ENCODE results near the gene OR10H4. TPM values are rescaled to one million over a fixed set of nuclear protein-coding genes. Genes with fewer than 3 reads are reported as not detected.

OR10H4 gene
- total and polyA plus RNA-seq, 2 of the 8 experiments (the other 6 are each of a cell fraction or from before 2014, with no cell fraction given), result not detected

DNA sequence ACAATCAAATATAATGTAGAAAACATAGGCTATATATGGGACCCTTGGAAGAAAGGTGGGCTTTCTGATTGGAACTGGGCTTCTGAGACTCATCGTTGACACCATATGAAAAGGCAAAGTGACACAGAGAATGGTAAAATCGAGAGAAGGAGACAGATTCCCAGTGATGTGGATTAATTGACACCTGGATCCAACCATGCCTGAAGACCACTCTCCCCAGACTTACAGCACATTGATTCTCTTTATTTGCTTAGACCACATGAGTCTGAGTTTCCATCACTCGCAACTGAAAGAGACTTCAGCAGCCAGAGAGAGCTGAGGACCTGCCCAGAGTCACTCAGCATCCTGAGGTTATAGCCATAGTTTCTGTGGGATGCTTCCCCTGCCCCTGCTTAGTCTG, 20.5 kb upstream of the OR10H4 start:
- ChIA-PET CTCF (ENCODE audit: partially characterized antibody) (no interaction called here), POLR2A (ENCODE audit: partially characterized antibody) (no interaction called here)
- no peak for DNase-seq (ENCODE audit: low read depth in 1 of 2, low spot score in 2 of 2)

More for the DNA sequence above, 20.5 kb upstream of the OR10H4 start:
- no peaks in the 10 kb centered on the region for H3K27me3 ChIP-seq (replicated peaks in 1 of 4; ENCODE audit: control insufficient read depth in 3 of 4, extremely low read depth in 1 of 4, insufficient read depth in 3 of 4, low read length in 3 of 4)
- H2BK5ac ChIP-seq (ENCODE audit: low read depth, low read length), result no peak overlapping the region
- no peak for FAIRE-seq
- H3K14ac ChIP-seq (ENCODE audit: insufficient read length), result no peak overlapping the region
- no peak overlapping the region for H3K9ac ChIP-seq (replicated peaks in 1 of 4; ENCODE audit: extremely low read depth in 1 of 4, low read depth in 3 of 4, low read length in 3 of 4)
- no peak overlapping the region for H4K5ac ChIP-seq (ENCODE audit: insufficient read length, low read depth, low read length)
- H3K4me3 ChIP-seq (ENCODE audit: extremely low read depth in 1 of 4, insufficient read depth in 2 of 4, low read depth in 3 of 4, low read length in 4 of 4), result no peak overlapping the region
- no peaks in the 10 kb centered on the region for H3K23me2 ChIP-seq (ENCODE audit: low read depth, low read length)
- H2BK15ac ChIP-seq (ENCODE audit: low read length), result no peak overlapping the region
- no peak overlapping the region for H2AFZ ChIP-seq (ENCODE audit: low read length)
- H4K20me1 ChIP-seq (replicated peaks in 1 of 2; ENCODE audit: control insufficient read depth in 1 of 2, insufficient read depth in 2 of 2, low read length in 2 of 2), result no peaks in the 10 kb centered on the region
- H2BK20ac ChIP-seq (ENCODE audit: low read length), result no peak overlapping the region
- no peak overlapping the region for H3K23ac ChIP-seq (ENCODE audit: insufficient read length)
- no peak overlapping the region for H3K4me2 ChIP-seq (ENCODE audit: insufficient read depth in 1 of 2, low read depth in 2 of 2, low read length in 2 of 2)
- H3K18ac ChIP-seq (ENCODE audit: extremely low read depth, low read length), result no peak overlapping the region
- H4K8ac ChIP-seq (ENCODE audit: extremely low read depth, insufficient read depth, low read length), result no peak overlapping the region
- no peak overlapping the region for H2BK120ac ChIP-seq (replicated peaks; ENCODE audit: low read depth, low read length)
- no peak overlapping the region for H3K27ac ChIP-seq (ENCODE audit: low read depth, low read length)
- no peak for TF ChIP-seq RFX5 (IDR thresholded peaks at IDR 0.05; ENCODE audit: borderline replicate concordance, low read depth, low read length)
- no peak for TF ChIP-seq KDM5A (IDR thresholded peaks at IDR 0.05; ENCODE audit: low read length)
- no peak for TF ChIP-seq CEBPB (IDR thresholded peaks at IDR 0.05; ENCODE audit: low read depth, low read length)
- TF ChIP-seq CHD1 (IDR thresholded peaks at IDR 0.05; ENCODE audit: low read depth, low read length), result no peak
- no peak for TF ChIP-seq SP2 (IDR thresholded peaks at IDR 0.05; ENCODE audit: low read length)
- TF ChIP-seq, protein P1, sequence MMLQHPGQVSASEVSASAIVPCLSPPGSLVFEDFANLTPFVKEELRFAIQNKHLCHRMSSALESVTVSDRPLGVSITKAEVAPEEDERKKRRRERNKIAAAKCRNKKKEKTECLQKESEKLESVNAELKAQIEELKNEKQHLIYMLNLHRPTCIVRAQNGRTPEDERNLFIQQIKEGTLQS (IDR thresholded peaks at IDR 0.05; ENCODE audit: insufficient read depth, low read depth, low read length), result no peak
- TF ChIP-seq TAF7 (optimal IDR thresholded peaks at IDR 0.05; ENCODE audit: borderline replicate concordance, low read depth, low read length), result no peak
- TF ChIP-seq TCF12 (IDR thresholded peaks at IDR 0.05; ENCODE audit: low read depth, low read length), result no peak
- TF ChIP-seq HDAC2 (IDR thresholded peaks at IDR 0.05; ENCODE audit: borderline replicate concordance in 1 of 2, low read depth in 2 of 2, low read length in 2 of 2), result no peak
- no peak for TF ChIP-seq SIRT6 (IDR thresholded peaks at IDR 0.05; ENCODE audit: low read length)
- no peak for TF ChIP-seq SIX5 (IDR thresholded peaks at IDR 0.05; ENCODE audit: low read depth, low read length)
- H3K4me1 ChIP-seq (replicated peaks in 1 of 4; ENCODE audit: control insufficient read depth in 3 of 4, insufficient read depth in 4 of 4, low read length in 3 of 4), result no peaks in the 10 kb centered on the region
- H2BK12ac ChIP-seq (ENCODE audit: low read depth, low read length), result no peak overlapping the region
- H2AK5ac ChIP-seq (ENCODE audit: low read depth, low read length), result no peak overlapping the region
- 79% methylated on average over 3 of the region's 3 CpGs; no CpG with 5 or more reads in 1 of the 2 experiments for WGBS, 2 experiments (ENCODE audit: extremely low coverage in 1 of 2, insufficient coverage in 1 of 2, insufficient read length in 1 of 2, insufficient replicate concordance in 2 of 2, low coverage in 1 of 2, low lambda C conversion rate in 2 of 2, missing lambda C conversion rate in 1 of 2)
- H3K79me2 ChIP-seq (ENCODE audit: control insufficient read depth in 1 of 2, insufficient read depth in 2 of 2, low read length in 2 of 2), result no peaks in the 10 kb centered on the region
- peaks cover 65 to 80% of the 10 kb centered on the region in 2 experiments for H3K9me3 ChIP-seq (ENCODE audit: insufficient read depth in 2 of 2, low read depth in 1 of 2, low read length in 1 of 2)
- H3K56ac ChIP-seq (replicated peaks; ENCODE audit: insufficient read length, low read depth, low read length), result no peak overlapping the region
- no peak overlapping the region for H3K4ac ChIP-seq (replicated peaks; ENCODE audit: insufficient read length, low read depth, low read length)
- no peaks in the 10 kb centered on the region for H3K36me3 ChIP-seq (ENCODE audit: control insufficient read depth in 2 of 4, insufficient read depth in 4 of 4, low read length in 3 of 4)
- H3K79me1 ChIP-seq (ENCODE audit: low read depth, low read length), result no peaks in the 10 kb centered on the region
- H4K91ac ChIP-seq (replicated peaks; ENCODE audit: insufficient read length, low read length), result no peak overlapping the region

All from H1 (cell line).